GM12873 (cell line): ENCODE results near the gene ABCB8.

Experiments
- CTCF ChIP-seq: IDR thresholded peaks from 2 replicates; pipeline ENCODE4 v1.5.1; 2012; ENCODE audit warnings: low read depth, mild to moderate bottlenecking, moderate library complexity, low read length, control low read depth; ENCODE audit not compliant: insufficient read depth; ENCODE audit errors: missing control alignments

ABCB8 gene

GRCh38 chr7:151007469-151007898 is 20.8 kb upstream of the ABCB8 start:
- no peak for TF ChIP-seq CTCF

- no peak for TF ChIP-seq CTCF
These were observed 20.1 kb upstream of the ABCB8 start for GRCh38 chr7:151008143-151008510.

GRCh38 chr7:151008511-151009323 is 19.5 kb upstream of the ABCB8 start:
- peak; percentile 91 for TF ChIP-seq CTCF

- TF ChIP-seq CTCF, result no peak
These were observed 18.8 kb upstream of the ABCB8 start for GRCh38 chr7:151009327-151010036.

GRCh38 chr7:151010037-151010306 is 18.3 kb upstream of the ABCB8 start:
- no peak for TF ChIP-seq CTCF

- TF ChIP-seq CTCF, result no peak
These were observed 17.7 kb upstream of the ABCB8 start for GRCh38 chr7:151010307-151011096.

- no peak for TF ChIP-seq CTCF
These were observed 17.2 kb upstream of the ABCB8 start for GRCh38 chr7:151011097-151011409.
